ENCODE data around the gene IDI2.

DNA sequence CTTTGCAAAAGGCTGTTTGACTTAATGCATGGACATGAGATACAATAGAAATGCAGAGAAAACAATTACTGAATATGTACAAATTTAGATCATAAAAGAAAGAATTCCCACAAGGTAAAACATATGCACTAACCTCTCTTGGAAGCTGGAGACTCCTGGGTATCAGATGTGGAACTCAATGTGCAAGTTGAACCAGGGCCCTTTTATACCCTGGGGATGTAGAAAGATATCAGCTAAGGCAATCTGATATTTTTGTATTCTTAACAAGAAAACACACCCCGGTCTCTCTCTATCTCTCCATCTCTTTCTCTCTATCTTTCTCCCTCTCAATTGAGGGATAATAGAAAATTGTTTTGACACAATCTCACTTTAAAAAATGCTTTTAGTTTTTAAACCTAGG lies at the start of gene IDI2:
- TF ChIP-seq SNAI1 (CRISPR knock-in tag; IDR thresholded peaks at IDR 0.05; ENCODE audit: borderline replicate concordance) (no peak), CC2D1A (CRISPR knock-in tag; IDR thresholded peaks at IDR 0.05) (no peak), MAX (IDR thresholded peaks at IDR 0.05) (no peak), RNF219 (CRISPR knock-in tag; IDR thresholded peaks at IDR 0.05) (no peak), NR3C1 (CRISPR knock-in tag; IDR thresholded peaks at IDR 0.05) (no peak), CTCF (CRISPR knock-in tag; IDR thresholded peaks at IDR 0.05) (no peak), ZNF792 (CRISPR knock-in tag; IDR thresholded peaks at IDR 0.05) (no peak), HNRNPK (IDR thresholded peaks at IDR 0.05; ENCODE audit: low read depth, low read length, poor library complexity, severe bottlenecking) (no peak)
